GM21529 (cell line): ENCODE measurements around the gene CRISPLD2.

ENCODE experiments used
- ATAC-seq: cut with Tn5 transposase; IDR thresholded peaks from one replicate; pipeline ENCODE4 v1.9.1; 2021; ENCODE audit not compliant: unreplicated experiment

Gene CRISPLD2

DNA sequence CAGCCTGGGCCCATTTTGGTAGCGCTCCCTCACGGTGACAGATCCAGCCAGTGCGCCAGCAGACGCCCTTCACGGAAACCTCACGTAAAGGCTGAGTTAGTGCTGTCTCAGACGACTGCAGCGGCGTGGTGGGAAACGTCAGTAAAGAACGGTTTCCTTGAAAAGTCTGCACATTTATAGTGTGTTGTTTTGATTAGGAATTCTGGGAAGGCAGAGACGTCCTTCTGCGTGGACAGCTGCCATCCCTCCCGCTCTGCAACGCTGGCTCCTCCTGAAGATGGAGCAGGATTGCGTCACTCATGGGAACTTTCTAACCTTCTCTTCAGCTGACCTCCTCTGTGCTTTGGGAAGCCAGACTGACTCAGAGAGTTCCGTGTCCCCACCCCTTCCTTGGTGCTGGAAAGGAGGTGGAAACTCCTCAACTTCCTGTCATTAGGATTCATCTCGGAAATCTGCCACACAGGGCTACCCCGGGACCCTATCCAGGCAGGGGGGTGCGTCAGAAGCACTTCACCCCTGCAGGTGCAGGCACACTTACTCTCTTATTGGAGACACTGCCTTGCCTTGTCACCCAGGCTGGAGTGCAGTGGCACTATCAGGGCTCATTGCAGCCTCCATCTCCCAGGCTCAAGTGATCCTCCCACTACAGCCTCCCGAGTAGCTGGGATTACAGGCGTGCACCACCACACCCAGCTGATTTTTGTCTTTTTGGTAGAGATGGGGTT is 24.3 kb upstream of the CRISPLD2 start:
- ATAC-seq = no peak

DNA sequence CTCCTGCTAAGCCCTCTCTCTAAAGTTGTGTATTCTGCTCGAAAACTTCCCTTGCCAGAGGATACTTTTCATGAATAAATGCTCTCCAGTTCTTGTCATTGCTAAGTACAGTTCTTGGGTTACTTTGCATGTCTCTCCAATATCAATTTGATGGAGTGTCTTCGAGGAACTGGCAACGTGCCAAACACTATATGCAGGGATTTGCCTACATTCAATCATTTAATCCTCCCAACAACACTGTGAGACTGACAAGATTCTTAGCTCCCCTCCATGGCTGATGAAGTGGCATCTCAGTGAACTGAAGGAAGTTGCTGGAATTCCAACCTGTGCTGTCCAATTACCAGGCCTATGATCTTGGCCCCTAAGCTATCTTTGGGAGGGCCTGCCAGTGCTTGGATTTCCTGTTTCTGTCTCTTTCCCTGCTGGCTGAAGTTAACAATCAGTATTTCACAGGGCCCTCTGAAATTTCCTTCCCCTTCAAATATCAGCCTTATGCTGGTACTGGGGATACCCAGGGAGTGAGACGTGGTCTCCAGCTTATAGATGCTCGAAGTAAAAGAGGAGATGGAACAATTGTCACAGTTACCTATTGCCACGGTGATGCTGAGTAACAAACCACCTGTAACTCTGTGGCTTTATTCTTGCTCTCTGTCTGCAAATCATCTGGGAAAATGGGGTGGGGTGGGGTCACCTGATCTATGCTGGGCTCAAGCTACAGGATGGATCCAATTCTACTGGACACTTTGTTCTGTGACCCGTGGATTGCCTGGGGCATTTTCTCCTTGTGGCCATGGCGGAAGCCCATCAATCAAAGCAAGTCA is 19.4 kb upstream of the CRISPLD2 start:
- ATAC-seq = no peak

GRCh38 chr16:84803146-84803545 is 16.6 kb upstream of the CRISPLD2 start:
- no peak for ATAC-seq

DNA sequence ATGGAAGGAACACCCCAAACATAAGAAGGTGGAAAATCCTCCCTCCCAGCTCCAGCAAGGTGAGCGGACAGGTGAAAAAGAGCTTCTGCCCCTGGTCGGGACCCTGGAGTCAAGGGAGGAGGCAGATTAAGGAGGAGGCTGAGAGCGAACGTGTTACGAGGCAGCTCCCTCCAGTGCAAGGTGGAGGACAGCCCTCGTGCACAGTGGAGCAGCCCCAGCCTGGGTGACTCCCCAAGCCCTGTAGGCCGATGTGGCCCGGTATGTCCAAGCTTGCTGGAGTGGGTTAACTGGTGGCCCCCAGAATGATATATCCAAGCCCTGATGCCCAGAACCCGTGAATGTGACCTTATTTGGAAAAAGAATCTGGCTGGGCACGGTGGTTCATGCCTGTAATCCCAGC is 15.5 kb upstream of the CRISPLD2 start:
- no peak for ATAC-seq

DNA sequence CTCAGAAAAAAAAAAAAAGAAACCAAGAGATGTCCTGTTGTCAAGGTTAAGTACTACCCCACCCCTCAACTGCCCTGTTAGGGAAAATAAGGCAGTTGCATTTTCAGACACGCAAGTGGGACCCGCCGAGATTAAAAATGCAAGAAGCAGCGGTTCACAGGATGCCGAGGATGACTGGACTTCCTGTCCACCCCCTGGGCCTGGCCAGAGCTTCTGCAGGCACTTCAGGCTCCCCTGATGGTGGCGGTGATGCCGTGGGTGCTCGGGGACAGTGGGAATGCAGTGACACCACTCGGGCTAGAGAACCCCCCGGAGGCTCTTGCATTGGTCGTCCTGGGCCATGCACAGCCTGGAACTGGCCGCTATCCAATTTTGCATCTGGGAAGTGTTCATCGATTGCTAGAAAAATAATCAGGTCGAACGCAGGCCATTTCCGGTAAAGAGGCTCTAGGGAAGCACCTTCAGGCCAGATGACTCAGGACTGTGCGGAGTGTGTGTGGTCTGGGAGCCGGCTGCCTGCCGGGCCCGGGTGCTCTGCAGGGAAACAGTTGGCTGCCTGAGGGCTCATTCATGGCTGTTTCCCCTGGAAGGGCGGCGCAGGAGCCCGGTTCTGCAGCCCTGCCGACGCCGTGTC is 13.4 kb upstream of the CRISPLD2 start:
- ATAC-seq = peak; percentile 42

- no peak for ATAC-seq
These were observed 12.9 kb upstream of the CRISPLD2 start for GRCh38 chr16:84806890-84807258.

DNA sequence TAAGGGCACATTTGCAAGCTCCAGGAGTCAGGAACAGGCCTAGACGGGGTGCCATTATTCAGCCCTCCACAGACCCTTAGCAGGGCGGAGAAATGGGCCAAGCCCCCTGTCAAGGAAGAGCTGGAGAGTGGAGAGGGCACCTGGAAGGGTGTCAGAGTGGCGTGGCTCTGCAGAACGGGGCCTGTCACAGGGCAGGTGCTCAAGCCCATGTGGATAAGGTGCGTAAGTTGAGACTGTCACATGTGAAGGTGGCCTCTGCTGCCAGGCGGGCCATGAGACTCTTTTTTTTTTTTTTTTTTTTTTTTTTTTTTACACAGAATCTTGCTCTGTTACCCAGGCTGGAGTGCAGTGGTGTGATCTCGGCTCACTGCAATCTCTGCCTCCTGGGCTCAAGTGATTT is 12.0 kb upstream of the CRISPLD2 start:
- no peak for ATAC-seq

DNA sequence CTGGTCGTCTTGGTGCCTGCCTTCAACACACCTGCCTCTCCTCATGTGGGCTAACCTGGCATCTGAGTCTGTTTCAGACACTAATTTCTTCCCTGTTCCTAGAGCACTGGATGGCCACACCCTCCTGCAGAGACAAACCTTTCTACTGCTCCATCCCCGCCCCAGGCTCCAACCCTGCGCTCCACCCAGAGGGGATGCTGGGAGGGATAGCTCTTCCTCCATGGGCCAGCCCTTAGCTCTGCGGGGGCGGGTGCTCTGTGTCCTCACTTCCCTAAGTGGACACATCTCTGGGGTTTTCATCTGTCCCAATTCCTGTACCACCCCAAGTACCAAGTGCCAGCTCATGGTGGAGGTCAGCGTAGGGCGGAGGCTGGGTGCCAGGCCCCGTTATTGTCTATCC is 11.0 kb upstream of the CRISPLD2 start:
- ATAC-seq = no peak

- no peak for ATAC-seq
These were observed 9.1 kb upstream of the CRISPLD2 start for GRCh38 chr16:84810518-84811273.

DNA sequence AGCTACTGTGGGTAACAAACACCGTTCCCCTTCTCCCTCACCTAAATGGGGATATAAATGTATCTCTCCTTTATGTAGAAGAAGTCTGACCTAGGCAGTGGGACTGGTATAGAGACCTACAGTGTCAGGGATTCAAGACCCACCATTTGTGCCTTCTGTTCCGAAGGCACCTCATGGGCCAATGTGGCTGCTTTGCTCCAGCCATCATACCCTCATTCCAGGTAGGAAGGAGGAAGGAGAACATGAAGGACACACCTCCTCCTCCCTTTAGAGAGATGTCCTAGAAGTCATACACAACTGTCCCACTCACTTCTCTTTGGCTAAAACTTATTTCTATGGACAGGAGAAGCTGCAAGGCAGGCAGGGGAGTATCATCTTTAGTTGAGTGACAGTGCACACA is 8.3 kb upstream of the CRISPLD2 start:
- no peak for ATAC-seq

- no peak for ATAC-seq
These were observed 6.4 kb upstream of the CRISPLD2 start for GRCh38 chr16:84813141-84813934.

DNA sequence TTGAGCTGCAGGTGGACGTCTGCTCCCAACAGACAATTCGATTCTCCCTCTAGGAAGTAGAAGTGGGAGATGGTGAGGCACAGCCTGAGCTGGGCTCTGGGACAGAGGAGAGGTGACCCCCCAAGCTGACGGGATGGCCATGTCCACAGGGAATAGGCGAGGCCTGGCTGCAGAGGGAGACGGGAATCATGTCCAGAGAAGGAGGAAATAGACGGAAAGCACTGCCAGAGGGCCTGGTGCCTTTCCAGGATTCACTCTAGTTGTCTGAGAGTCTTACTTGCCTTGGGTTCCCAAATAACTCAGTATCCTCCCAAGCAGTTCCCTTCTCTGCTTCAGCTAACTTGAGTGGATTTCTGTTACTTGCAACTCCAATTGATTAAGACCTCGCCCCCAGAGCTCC is 4.3 kb upstream of the CRISPLD2 start:
- no peak for ATAC-seq

GRCh38 chr16:84816023-84816422 is 3.8 kb upstream of the CRISPLD2 start:
- no peak for ATAC-seq

GRCh38 chr16:84816485-84816884 is 3.3 kb upstream of the CRISPLD2 start:
- ATAC-seq = no peak

- ATAC-seq = no peak
These were observed 2.6 kb upstream of the CRISPLD2 start for GRCh38 chr16:84817206-84817605.

DNA sequence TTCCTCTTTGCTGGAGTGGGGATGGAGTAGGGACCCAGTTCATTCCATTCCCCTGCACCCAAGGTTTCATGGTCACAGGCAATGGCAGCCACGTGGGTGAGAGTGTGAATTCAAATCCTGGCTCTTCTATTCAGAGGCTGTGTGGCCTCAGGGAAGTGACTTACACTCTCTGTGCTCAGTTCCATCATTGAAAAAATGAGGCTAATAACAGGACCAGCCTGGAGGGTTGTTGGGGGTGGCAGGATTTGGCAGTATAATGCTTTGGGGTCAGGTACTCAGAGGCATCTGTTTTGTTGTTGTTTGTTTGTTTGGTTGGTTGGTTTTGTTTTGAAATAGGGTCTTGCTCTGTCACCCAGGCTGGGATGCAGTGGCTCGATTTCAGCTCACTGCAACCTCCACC is 2.2 kb upstream of the CRISPLD2 start:
- no peak for ATAC-seq

- no peak for ATAC-seq
These were observed 1.7 kb upstream of the CRISPLD2 start for GRCh38 chr16:84818133-84818532.

- ATAC-seq = no peak
These were observed 669 bp upstream of the CRISPLD2 start for GRCh38 chr16:84818989-84819643.

GRCh38 chr16:84820305-84820684 is 510 bp downstream of the CRISPLD2 start:
- ATAC-seq = no peak

DNA sequence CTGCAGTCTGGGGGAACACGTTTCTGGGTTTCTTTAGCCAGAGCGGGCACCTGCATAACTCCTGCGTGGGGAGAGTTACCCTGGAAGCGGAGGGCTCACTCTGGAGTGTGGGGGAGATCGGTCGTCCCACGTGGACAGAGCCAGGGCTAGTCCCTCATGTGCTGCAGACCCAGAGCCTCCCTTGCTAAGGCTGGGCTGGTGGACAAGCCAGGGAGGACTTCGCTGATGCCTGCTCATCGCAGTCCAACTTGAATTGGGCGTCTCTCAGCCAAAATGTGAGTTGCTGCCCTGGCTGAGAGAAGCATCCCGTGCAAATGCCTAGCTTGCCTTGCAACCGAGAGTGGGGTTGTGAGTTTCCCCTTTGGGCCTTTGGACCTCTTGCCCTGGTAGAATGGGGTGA is 986 bp downstream of the CRISPLD2 start:
- no peak for ATAC-seq
